GM18505 (cell line): Measurements from ENCODE around the gene UBASH3B.
"Not testable (repeated sequence)": the region's sequence is repeated elsewhere in the genome, so short reads cannot be mapped to it uniquely, and the experiment has no call there.

Experiments
- ATAC-seq: cut with Tn5 transposase; IDR thresholded peaks from one replicate; pipeline ENCODE4 v1.9.1; 2021; ENCODE audit not compliant: unreplicated experiment
- POLR2A ChIP-seq: IDR thresholded peaks from 4 replicates; pipeline ENCODE4 v1.6.1; 2011; ENCODE audit warnings: borderline replicate concordance; ENCODE audit not compliant: insufficient read depth, insufficient read length; ENCODE audit errors: extremely low read depth

UBASH3B gene

GRCh38 chr11:122815900-122816299 is 160.4 kb downstream of the UBASH3B start:
- no peak for TF ChIP-seq POLR2A
- ATAC-seq = no peak

GRCh38 chr11:122816761-122817520 is 161.4 kb downstream of the UBASH3B start:
- no peak for TF ChIP-seq POLR2A
- no peak for ATAC-seq

GRCh38 chr11:122820158-122820557 is 164.6 kb downstream of the UBASH3B start:
- ATAC-seq = no peak
- TF ChIP-seq POLR2A = no peak

- no peak for ATAC-seq
- TF ChIP-seq POLR2A = no peak
Observed at GRCh38 chr11:122821169-122821568, 165.6 kb downstream of the UBASH3B start.

- TF ChIP-seq POLR2A = no peak
- ATAC-seq = no peak
Observed at GRCh38 chr11:122822241-122822640, 166.7 kb downstream of the UBASH3B start.

GRCh38 chr11:122823564-122823963 is 168.0 kb downstream of the UBASH3B start:
- no peak for ATAC-seq
- no peak for TF ChIP-seq POLR2A

- not testable (repeated sequence) for ATAC-seq
Observed at GRCh38 chr11:122829371-122829770, 173.8 kb downstream of the UBASH3B start.

- ATAC-seq = not testable (repeated sequence)
Observed at GRCh38 chr11:122832297-122832696, 176.8 kb downstream of the UBASH3B start.

DNA sequence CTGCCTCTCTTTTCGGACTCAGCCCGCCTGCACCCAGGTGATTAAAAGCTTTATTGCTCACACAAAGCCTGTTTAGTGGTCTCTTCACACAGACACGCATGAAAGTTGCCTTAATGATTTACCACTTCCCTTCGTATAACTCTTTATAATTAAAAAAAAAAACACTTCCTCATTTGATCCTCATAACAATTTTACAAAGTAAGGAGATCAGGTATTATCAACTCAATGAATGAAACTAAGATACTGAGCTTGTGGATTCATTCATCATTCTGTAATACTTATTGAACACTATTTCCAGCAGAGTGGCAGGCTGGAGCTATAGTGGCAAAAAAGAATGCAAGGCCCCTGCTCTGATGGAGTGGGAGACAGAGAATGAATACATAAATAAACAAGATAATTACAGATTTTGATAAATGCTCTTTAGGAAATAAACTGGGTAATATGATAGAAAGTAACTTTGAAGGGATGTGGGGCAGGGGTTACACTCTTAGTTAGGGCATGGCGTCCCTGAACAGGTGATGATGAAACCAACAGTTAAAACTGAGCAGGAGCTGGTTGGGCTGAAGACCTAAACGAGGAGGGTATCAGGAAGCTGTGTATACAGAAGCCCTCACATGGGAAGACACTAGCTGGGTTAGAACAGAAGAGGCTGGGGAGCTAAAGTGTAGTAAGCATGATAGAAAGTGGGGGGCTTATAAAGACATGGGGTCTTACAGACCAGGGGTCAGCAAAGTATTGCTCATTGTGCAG is 177.4 kb downstream of the UBASH3B start:
- ATAC-seq = no peak
- no peak for TF ChIP-seq POLR2A

- ATAC-seq = no peak
- no peak for TF ChIP-seq POLR2A
Observed at GRCh38 chr11:122833846-122834464, 178.4 kb downstream of the UBASH3B start.

DNA sequence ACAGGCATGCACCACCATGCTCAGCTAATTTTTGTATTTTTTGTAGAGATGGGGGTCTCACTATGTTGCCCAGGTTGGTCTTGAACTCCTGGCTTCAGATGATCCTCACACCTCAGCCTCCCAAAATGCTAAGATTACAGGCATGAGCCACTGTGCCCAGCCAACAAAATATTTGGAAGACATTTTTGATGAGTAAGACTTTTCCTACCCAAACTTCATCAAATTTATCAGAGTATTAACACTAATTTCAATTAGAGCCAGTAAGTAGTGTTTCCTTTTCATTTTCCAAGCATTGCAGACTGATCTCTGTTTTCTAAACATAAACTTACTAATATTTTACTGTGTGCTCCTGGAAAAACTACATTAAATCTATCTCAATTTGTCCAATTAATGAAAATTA is 181.4 kb downstream of the UBASH3B start:
- TF ChIP-seq POLR2A = no peak
- ATAC-seq = no peak

- TF ChIP-seq POLR2A = no peak
- no peak for ATAC-seq
Observed at GRCh38 chr11:122837528-122838346, 182.2 kb downstream of the UBASH3B start.

GRCh38 chr11:122843281-122844141 is 188.0 kb downstream of the UBASH3B start:
- no peak for TF ChIP-seq POLR2A
- peak; percentile 80 for ATAC-seq

DNA sequence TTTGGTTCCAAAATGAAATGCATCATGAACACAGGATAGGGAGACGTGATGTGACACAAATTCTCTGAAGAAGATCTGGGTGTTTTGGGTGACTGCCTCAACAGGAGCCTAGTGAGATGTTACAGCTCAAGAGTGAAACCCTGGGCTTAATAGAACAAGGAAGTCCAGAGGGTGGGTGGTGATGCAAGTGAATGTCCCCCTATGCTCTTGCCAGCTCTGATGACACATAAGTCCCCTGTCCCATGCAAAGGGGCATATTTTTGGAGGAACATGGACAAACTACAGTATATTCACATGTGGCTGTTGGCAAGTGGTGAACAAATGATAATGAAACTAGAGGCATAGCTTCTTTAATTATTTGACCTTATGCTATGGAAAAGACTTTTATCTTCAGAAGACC is 191.9 kb downstream of the UBASH3B start:
- no peak for ATAC-seq
- no peak for TF ChIP-seq POLR2A
